ENCODE measurements around the gene GDF7. TPM values are rescaled to one million over a fixed set of nuclear protein-coding genes. Genes with fewer than 3 reads are reported as not detected.

Gene GDF7
- total and polyA plus RNA-seq, 4 donors, result 0.89 to 7.2 (median 3.3) TPM

- Histone ChIP-seq H3K9me3 (ENCODE audit: control insufficient read depth in 4 of 4, low read length in 3 of 4) (no peaks in the 10 kb centered on the region), H3K27me3 (ENCODE audit: control insufficient read depth in 4 of 4, insufficient read depth in 4 of 4, low read length in 3 of 4) (no peaks in the 10 kb centered on the region), H3K4me3 (ENCODE audit: low read depth in 1 of 3, low read length in 3 of 3) (no peak overlapping the region), H3K9ac (ENCODE audit: low read depth in 1 of 2, low read length in 2 of 2) (no peak overlapping the region), H3K36me3 (ENCODE audit: control insufficient read depth in 4 of 4, insufficient read depth in 3 of 4, low read depth in 1 of 4, low read length in 3 of 4) (peaks cover 0 to 11% (median 3%) of the 10 kb centered on the region in 4 donors), H3K4me1 (ENCODE audit: control insufficient read depth in 4 of 4, insufficient read depth in 4 of 4, low read length in 3 of 4) (peaks cover 8 to 37% (median 27%) of the 10 kb centered on the region in 4 donors), H3K27ac (ENCODE audit: low read depth in 1 of 2, low read length in 2 of 2) (no peak overlapping the region)
- no peak for DNase-seq (ENCODE audit: low spot score)
- TF ChIP-seq FOXA2 (IDR thresholded peaks at IDR 0.05) (no peak), HNF4A (conservative IDR thresholded peaks at IDR 0.05) (no peak)
- 96% methylated on average over 20 of the region's 20 CpGs for WGBS
Observed at GRCh38 chr2:20646446-20646845, 20.5 kb upstream of the GDF7 start.

- 98% methylated on average over 3 of the region's 3 CpGs for WGBS
- DNase-seq (ENCODE audit: low spot score), result no peak
- no peaks in the 10 kb centered on the region for H3K9me3 ChIP-seq (ENCODE audit: control insufficient read depth in 4 of 4, low read length in 3 of 4)
- TF ChIP-seq GABPA (IDR thresholded peaks at IDR 0.05 in 1 of 2, conservative IDR thresholded peaks at IDR 0.05 in 1 of 2) (no peak), EGR1 (IDR thresholded peaks at IDR 0.05; ENCODE audit: low read depth in 2 of 2) (no peak), CTCF (IDR thresholded peaks at IDR 0.05; ENCODE audit: low read depth, low read length, missing input control) (no peak), MAX (IDR thresholded peaks at IDR 0.05) (no peak), RXRA (IDR thresholded peaks at IDR 0.05) (no peak), NR2F2 (IDR thresholded peaks at IDR 0.05) (no peak), ZBTB33 (IDR thresholded peaks at IDR 0.05) (no peak), TAF1 (conservative IDR thresholded peaks at IDR 0.05) (no peak)
- H3K27ac ChIP-seq (ENCODE audit: low read depth in 1 of 2, low read length in 2 of 2), result no peak overlapping the region
- no peak overlapping the region for H3K4me3 ChIP-seq (ENCODE audit: low read depth in 1 of 3, low read length in 3 of 3)
- H3K27me3 ChIP-seq (ENCODE audit: control insufficient read depth in 4 of 4, insufficient read depth in 4 of 4, low read length in 3 of 4), result no peaks in the 10 kb centered on the region
- peaks cover 0 to 11% (median 3%) of the 10 kb centered on the region in 4 donors for H3K36me3 ChIP-seq (ENCODE audit: control insufficient read depth in 4 of 4, insufficient read depth in 3 of 4, low read depth in 1 of 4, low read length in 3 of 4)
- no peak overlapping the region for H3K9ac ChIP-seq (ENCODE audit: low read depth in 1 of 2, low read length in 2 of 2)
- H3K4me1 ChIP-seq (ENCODE audit: control insufficient read depth in 4 of 4, insufficient read depth in 4 of 4, low read length in 3 of 4), result peaks cover 9 to 37% (median 28%) of the 10 kb centered on the region in 4 donors
Observed at GRCh38 chr2:20647211-20647610, 19.7 kb upstream of the GDF7 start.

- Histone ChIP-seq H3K9ac (ENCODE audit: low read depth in 1 of 2, low read length in 2 of 2) (no peak overlapping the region), H3K27me3 (ENCODE audit: control insufficient read depth in 4 of 4, insufficient read depth in 4 of 4, low read length in 3 of 4) (no peaks in the 10 kb centered on the region), H3K9me3 (ENCODE audit: control insufficient read depth in 4 of 4, low read length in 3 of 4) (no peaks in the 10 kb centered on the region), H3K36me3 (ENCODE audit: control insufficient read depth in 4 of 4, insufficient read depth in 3 of 4, low read depth in 1 of 4, low read length in 3 of 4) (peaks cover 0 to 11% (median 3%) of the 10 kb centered on the region in 4 donors), H3K4me3 (ENCODE audit: low read depth in 1 of 3, low read length in 3 of 3) (no peak overlapping the region), H3K4me1 (ENCODE audit: control insufficient read depth in 4 of 4, insufficient read depth in 4 of 4, low read length in 3 of 4) (peaks cover 9 to 36% (median 27%) of the 10 kb centered on the region in 4 donors), H3K27ac (ENCODE audit: low read depth in 1 of 2, low read length in 2 of 2) (no peak overlapping the region)
- 91% methylated on average over 8 of the region's 8 CpGs for WGBS
- TF ChIP-seq RAD21 (IDR thresholded peaks at IDR 0.05) (no peak), SP1 (IDR thresholded peaks at IDR 0.05) (no peak), NR2F2 (IDR thresholded peaks at IDR 0.05) (no peak), REST (IDR thresholded peaks at IDR 0.05) (no peak)
- no peak for DNase-seq (ENCODE audit: low spot score)
Observed at GRCh38 chr2:20647738-20648137, 19.2 kb upstream of the GDF7 start.
